Neural cell (in vitro differentiated cells): Measurements from ENCODE around the gene TRIAP1. TPM values are rescaled to one million over a fixed set of nuclear protein-coding genes. Genes with fewer than 3 reads are reported as not detected.

Experiments
- H2AFZ ChIP-seq: fragments of 200-600, 300-800 bp; sonication (generic), shearing (Covaris generic); 2 replicates; pipeline ENCODE4 v1.6.0; 2014; ENCODE audit warnings: low read depth, mild to moderate bottlenecking, antibody characterized with exemption, low read length, moderate library complexity
- H3F3A ChIP-seq: fragments of 200-600 bp; shearing (Covaris generic); 2 replicates; pipeline ENCODE4 v1.6.1; 2016; ENCODE audit warnings: mild to moderate bottlenecking, moderate library complexity, mixed read lengths, antibody characterized with exemption, low read length; ENCODE audit not compliant: insufficient read depth, poor library complexity, severe bottlenecking
- H3K27ac ChIP-seq: fragments of 200-600, 300-800 bp; sonication (generic), shearing (Covaris generic); 2 replicates; pipeline ENCODE4 v1.5.1; 2014; ENCODE audit warnings: mild to moderate bottlenecking, low read length, moderate library complexity
- H3K27me3 ChIP-seq: fragments of 300-800, 200-600 bp; sonication (generic), shearing (Covaris generic); 2 replicates; pipeline ENCODE4 v1.6.0; 2014; ENCODE audit warnings: mild to moderate bottlenecking, low read depth, low read length, moderate library complexity; ENCODE audit not compliant: insufficient read depth
- H3K36me3 ChIP-seq: fragments of 300-800, 200-600 bp; sonication (generic), shearing (Covaris generic); 2 replicates; pipeline ENCODE4 v1.5.1; 2014; ENCODE audit warnings: mild to moderate bottlenecking, antibody characterized with exemption, low read length, moderate library complexity; ENCODE audit not compliant: insufficient read depth
- H3K4me2 ChIP-seq: fragments of 300-800, 200-600 bp; sonication (generic), shearing (Covaris generic); 2 replicates; pipeline ENCODE4 v1.6.0; 2014; ENCODE audit warnings: mild to moderate bottlenecking, low read length
- H3K4me3 ChIP-seq: fragments of 300-800, 200-600 bp; sonication (generic), shearing (Covaris generic); 2 replicates; pipeline ENCODE4 v1.5.1; 2014; ENCODE audit warnings: mild to moderate bottlenecking, low read length, moderate library complexity
- H3K79me2 ChIP-seq: fragments of 200-600 bp; shearing (Covaris generic); replicated peaks from 2 replicates; pipeline ENCODE4 v1.6.0; 2014; ENCODE audit warnings: mild to moderate bottlenecking, low read length, moderate library complexity; ENCODE audit not compliant: insufficient read depth
- H3K9ac ChIP-seq: fragments of 300-800, 200-600 bp; sonication (generic), shearing (Covaris generic); 2 replicates; pipeline ENCODE4 v1.6.1; 2016; ENCODE audit warnings: mild to moderate bottlenecking, low read length, mixed read lengths
- H3K9me2 ChIP-seq: fragments of 200-600 bp; shearing (Covaris generic); 2 replicates; pipeline ENCODE4 v1.6.1; 2016; ENCODE audit warnings: mild to moderate bottlenecking, low read length, mixed read lengths; ENCODE audit not compliant: insufficient read depth
- H3K9me3 ChIP-seq: fragments of 200-600, 300-800 bp; sonication (generic), shearing (Covaris generic); 2 replicates; pipeline ENCODE4 v1.6.1; 2016; ENCODE audit warnings: mild to moderate bottlenecking, mixed run types, low read length, moderate library complexity, mixed read lengths
- H4K20me1 ChIP-seq: fragments of 200-600 bp; shearing (Covaris generic); 2 replicates; pipeline ENCODE4 v1.6.1; 2016; ENCODE audit warnings: mild to moderate bottlenecking, mixed run types; ENCODE audit not compliant: insufficient read depth
- CTCF ChIP-seq: fragments of 450-650 bp; IDR thresholded peaks from 2 replicates; pipeline ENCODE4 v1.5.1; 2014; ENCODE audit warnings: antibody characterized with exemption, mild to moderate bottlenecking, moderate library complexity; ENCODE audit not compliant: poor library complexity, severe bottlenecking
- EP300 ChIP-seq: fragments of 450-650 bp; conservative IDR thresholded peaks from 2 replicates; pipeline ENCODE4 v1.6.1; 2014; ENCODE audit warnings: antibody characterized with exemption, mild to moderate bottlenecking, moderate library complexity; ENCODE audit not compliant: poor library complexity, severe bottlenecking
- EZH2 ChIP-seq: fragments of 200-600, 300-800 bp; shearing (Covaris generic), sonication (generic); IDR thresholded peaks from 2 replicates; pipeline ENCODE4 v1.6.1; 2014; ENCODE audit warnings: antibody characterized with exemption, low read length, borderline replicate concordance, mild to moderate bottlenecking; ENCODE audit not compliant: insufficient read depth, poor library complexity, severe bottlenecking
- MXI1 ChIP-seq: fragments of 450-650 bp; conservative IDR thresholded peaks from 2 replicates; pipeline ENCODE4 v1.6.1; 2014; ENCODE audit warnings: antibody characterized with exemption, mild to moderate bottlenecking; ENCODE audit not compliant: poor library complexity, severe bottlenecking
- POLR2AphosphoS5 ChIP-seq: IDR thresholded peaks from 2 replicates; pipeline ENCODE4 v1.6.1; 2012
- RAD21 ChIP-seq: fragments of 450-650 bp; conservative IDR thresholded peaks from 2 replicates; pipeline ENCODE4 v1.6.1; 2014; ENCODE audit warnings: antibody characterized with exemption, mild to moderate bottlenecking, moderate library complexity
- REST ChIP-seq: IDR thresholded peaks from 2 replicates; pipeline ENCODE4 v1.6.1; 2012; ENCODE audit warnings: borderline replicate concordance
- SMC3 ChIP-seq: fragments of 450-650 bp; conservative IDR thresholded peaks from 2 replicates; pipeline ENCODE4 v1.6.1; 2014; ENCODE audit warnings: antibody characterized with exemption, mild to moderate bottlenecking, moderate library complexity; ENCODE audit not compliant: poor library complexity
- TAF1 ChIP-seq: IDR thresholded peaks from 2 replicates; pipeline ENCODE4 v1.6.1; 2012; ENCODE audit warnings: low read depth
- polyA plus RNA-seq: library from polyadenylated mRNA; depleted of rRNA; stranded (reverse); fragments of >200 nt; gene quantifications from 2 replicates; pipeline ENCODE4 v1.2.3, GENCODE V29; 2014

TRIAP1 gene
- polyA plus RNA-seq, 1 donor from 2014 or later = 40.7 TPM

- Histone ChIP-seq H3K4me3 (no peak overlapping the region), H3K79me2 (no peaks in the 10 kb centered on the region), H3K27ac (no peak overlapping the region), H3K27me3 (no peaks in the 10 kb centered on the region), H3F3A (no peaks in the 10 kb centered on the region), H4K20me1 (no peaks in the 10 kb centered on the region), H3K9me3 (no peaks in the 10 kb centered on the region), H3K4me2 (no peak overlapping the region), H2AFZ (no peak overlapping the region), H3K9ac (no peak overlapping the region), H3K9me2 (no peaks in the 10 kb centered on the region), H3K36me3 (no peaks in the 10 kb centered on the region)
- TF ChIP-seq EP300 (no peak), TAF1 (no peak), EZH2 (no peak), SMC3 (no peak), REST (no peak), MXI1 (no peak), CTCF (no peak), RAD21 (no peak), POLR2AphosphoS5 (no peak)
Observed at GRCh38 chr12:120485961-120486881, 40.0 kb upstream of the TRIAP1 start.

GRCh38 chr12:120483621-120484020, 37.4 kb upstream of the TRIAP1 start:
- Histone ChIP-seq H3K9me3 (no peaks in the 10 kb centered on the region), H3K27me3 (no peaks in the 10 kb centered on the region), H3K36me3 (no peaks in the 10 kb centered on the region), H2AFZ (no peak overlapping the region), H3K4me2 (no peak overlapping the region), H4K20me1 (no peaks in the 10 kb centered on the region), H3K4me3 (no peak overlapping the region), H3K9me2 (no peaks in the 10 kb centered on the region), H3K79me2 (no peaks in the 10 kb centered on the region), H3K9ac (no peak overlapping the region), H3F3A (no peaks in the 10 kb centered on the region), H3K27ac (no peak overlapping the region)
- TF ChIP-seq REST (no peak), TAF1 (no peak), EP300 (no peak), CTCF (no peak), MXI1 (no peak), SMC3 (no peak), POLR2AphosphoS5 (no peak), EZH2 (no peak), RAD21 (no peak)
